K562 (cell line): ENCODE results near the gene GATA2. TPM values are rescaled to one million over a fixed set of nuclear protein-coding genes. Genes with fewer than 3 reads are reported as not detected.

ENCODE experiments used
- ATAC-seq: fragments of 200-7000 bp; cut with Tn5 transposase; 3 replicates; pipeline ENCODE4 v1.9.1; 2020; ENCODE audit warnings: moderate library complexity
- BruUV-seq: library from RNA; stranded (reverse); fragments of 400-500 nt; replicated peaks from 2 replicates; lab custom pipeline; 2021; lab: Mats Ljungman, UMichigan
- CTCF ChIA-PET: fragments of 300-600 bp; formaldehyde crosslinking; extraction: SDS; loops from one replicate; lab custom pipeline; 2021; ENCODE audit warnings: low intra/inter-chr PET ratio; lab: Yijun Ruan, JAX
- POLR2A ChIA-PET: fragments of 300-600, 350-650 bp; sonication (Branson Sonifier 250); formaldehyde crosslinking; extraction: SDS; loops from one replicate; lab custom pipeline; 2021; ENCODE audit warnings: antibody characterized with exemption, inconsistent platforms; lab: Yijun Ruan, JAX
- DNase-seq, 4 experiments: peaks; one replicate each; pipeline versions ENCODE4 v3.0.0 to v3.0.0-alpha.2; 2011 to 2018; ENCODE audit warnings: low spot score in 3 of 4, mixed read lengths in 3 of 4; ENCODE audit errors: extremely low read depth in 1 of 4
- FAIRE-seq: peaks from 2 replicates; lab custom pipeline; 2011; peaks lifted over from hg19 to GRCh38; lab: Jason Lieb, UNC
- H2AFZ ChIP-seq: 2 replicates; pipeline ENCODE4 v1.6.0; 2011; ENCODE audit warnings: low read depth, low read length, control low read depth, inconsistent platforms
- H3K27ac ChIP-seq: fragments of 200-600 bp; 3 replicates; pipeline ENCODE4 v1.8.0; 2011; ENCODE audit warnings: low read depth, mild to moderate bottlenecking, control low read depth, inconsistent platforms, low read length, moderate library complexity, mixed read lengths; ENCODE audit errors: extremely low read depth
- H3K27me3 ChIP-seq, 2 experiments: fragments of 300-600 bp in 1 of 2; 2 replicates in 1 of 2; 3 replicates in 1 of 2; pipeline versions ENCODE4 v1.6.0 to v1.8.0; 2011; ENCODE audit warnings: inconsistent platforms in 2 of 2, low read length in 2 of 2, mild to moderate bottlenecking in 1 of 2, mixed read lengths in 1 of 2, moderate library complexity in 1 of 2; ENCODE audit not compliant: control insufficient read depth in 2 of 2, insufficient read depth in 2 of 2
- H3K36me3 ChIP-seq: fragments of 300-600 bp; 3 replicates; pipeline ENCODE4 v1.8.0; 2011; ENCODE audit warnings: mild to moderate bottlenecking, low read length, inconsistent platforms; ENCODE audit not compliant: control insufficient read depth, insufficient read depth
- H3K4me1 ChIP-seq, 2 experiments: fragments of 200-600 bp in 1 of 2; replicated peaks in 1 of 2; 2 replicates in 1 of 2; 3 replicates in 1 of 2; pipeline versions ENCODE4 v1.5.1 to v1.8.0; 2011; ENCODE audit warnings: inconsistent platforms in 2 of 2, low read length in 2 of 2, mild to moderate bottlenecking in 1 of 2, mixed read lengths in 1 of 2, moderate library complexity in 1 of 2; ENCODE audit not compliant: control insufficient read depth in 2 of 2, insufficient read depth in 2 of 2
- H3K4me2 ChIP-seq: 2 replicates; pipeline ENCODE4 v1.6.1; 2011; ENCODE audit warnings: low read length, control low read depth, inconsistent platforms, mixed read lengths; ENCODE audit not compliant: insufficient read depth
- H3K4me3 ChIP-seq: fragments of 200-600 bp; sonication (generic), shearing (Covaris generic); 2 replicates; pipeline ENCODE4 v1.5.1; 2016; ENCODE audit warnings: control low read depth, inconsistent platforms
- H3K79me2 ChIP-seq: fragments of 200-600 bp; 3 replicates; pipeline ENCODE4 v1.8.0; 2011; ENCODE audit warnings: low read length, inconsistent platforms; ENCODE audit not compliant: control insufficient read depth, insufficient read depth
- H3K9ac ChIP-seq, 2 experiments: 2 replicates each; pipeline versions ENCODE4 v1.6.0 to v1.6.1; 2011; ENCODE audit warnings: low read depth in 2 of 2, low read length in 2 of 2, control low read depth in 1 of 2, inconsistent platforms in 1 of 2, mild to moderate bottlenecking in 1 of 2, mixed read lengths in 1 of 2; ENCODE audit not compliant: insufficient read depth in 1 of 2
- H3K9me1 ChIP-seq: one replicate; pipeline ENCODE4 v1.6.0; 2011; ENCODE audit warnings: inconsistent platforms, mild to moderate bottlenecking, low read length, moderate library complexity; ENCODE audit not compliant: control insufficient read depth, insufficient read depth
- H3K9me3 ChIP-seq: replicated peaks from 2 replicates; pipeline ENCODE4 v1.5.1; 2011; ENCODE audit warnings: low read depth, low read length, inconsistent platforms; ENCODE audit not compliant: control insufficient read depth, insufficient read depth
- H4K20me1 ChIP-seq: replicated peaks from 2 replicates; pipeline ENCODE4 v1.6.1; 2011; ENCODE audit warnings: low read length, inconsistent platforms, mixed read lengths; ENCODE audit not compliant: control insufficient read depth, insufficient read depth
- CBX1 ChIP-seq: sonication (generic); IDR thresholded peaks from 2 replicates; pipeline ENCODE4 v1.6.1; 2016; ENCODE audit warnings: antibody characterized with exemption, low read depth, mild to moderate bottlenecking
- CHD1 ChIP-seq: fragments of 200-600 bp; sonication (generic); IDR thresholded peaks from one replicate; pipeline ENCODE4 v1.6.1; 2012; ENCODE audit warnings: mild to moderate bottlenecking, moderate library complexity, low read length, inconsistent platforms
- DMBX1 ChIP-seq: fragments of 250-450 bp; sonication (Bioruptor Pico); IDR thresholded peaks from 2 replicates; pipeline ENCODE4 v1.8.0; 2022; ENCODE audit warnings: inconsistent platforms, mild to moderate bottlenecking, moderate library complexity, borderline replicate concordance
- EP400 ChIP-seq: fragments of 450-650 bp; IDR thresholded peaks from 2 replicates; pipeline ENCODE4 v1.6.1; 2017; ENCODE audit warnings: antibody characterized with exemption, mild to moderate bottlenecking, moderate library complexity
- EWSR1 ChIP-seq: fragments of 450-650 bp; IDR thresholded peaks from 2 replicates; pipeline ENCODE4 v1.6.1; 2018; ENCODE audit warnings: borderline replicate concordance, mild to moderate bottlenecking, low read depth, moderate library complexity; ENCODE audit not compliant: partially characterized antibody
- GABPA ChIP-seq: fragments of 200-800 bp; sonication (Bioruptor generic); conservative IDR thresholded peaks from 2 replicates; pipeline ENCODE4 v1.6.1; 2016; ENCODE audit warnings: low read depth, missing genetic modification characterization, missing compliant biosample characterization
- POLR3A ChIP-seq: IDR thresholded peaks from 2 replicates; pipeline ENCODE4 v1.6.1; 2011; ENCODE audit warnings: borderline replicate concordance, mild to moderate bottlenecking, moderate library complexity; ENCODE audit not compliant: insufficient read length, insufficient read depth; ENCODE audit errors: extremely low read depth
- RFX1 ChIP-seq: fragments of 450-650 bp; IDR thresholded peaks from 2 replicates; pipeline ENCODE4 v1.6.1; 2016; ENCODE audit warnings: mild to moderate bottlenecking, moderate library complexity
- ZNF778 ChIP-seq: fragments of 450-650 bp; formaldehyde crosslinking; IDR thresholded peaks from 2 replicates; pipeline ENCODE4 v1.4.0; 2020; ENCODE audit warnings: mild to moderate bottlenecking, moderate library complexity
- WGBS: fragments of 100-300 bp; shearing (Covaris generic); methylation state at CpG from one replicate; pipeline ENCODE4 v1.1.6; 2016; ENCODE audit warnings: low coverage, mixed read lengths; ENCODE audit not compliant: insufficient coverage; ENCODE audit errors: missing lambda C conversion rate; 5-methylcytosine and 5-hydroxymethylcytosine counted together
- in situ Hi-C: fragments of 300-500 bp; cut with MboI; formaldehyde crosslinking; loops from 4 replicates; pipeline ENCODE4 v1.15.0; 2018; ENCODE audit warnings: inconsistent platforms, mixed read lengths
- intact Hi-C: fragments of 100-400 bp; cut with micrococcal nuclease; formaldehyde crosslinking; loops from 2 replicates; pipeline ENCODE4 v1.14.2; 2022
- polyA plus RNA-seq, 8 experiments: library from polyadenylated mRNA; depleted of rRNA in 4 of 8; stranded (reverse) in 5 of 8; unstranded in 3 of 8; fragments of >200 nt; fragmentation: Nextera tagmentation in 2 of 8; fragmentation: Illumina TruSeq in 1 of 8; extraction: Ambion mirVana in 2 of 8; extraction: Trizol in 1 of 8; gene quantifications; 2 replicates each; pipeline versions ENCODE4 v1.2.1 to v1.2.3, GENCODE V29; 2011 to 2014; ENCODE audit warnings: inconsistent platforms in 1 of 8, missing spikeins in 1 of 8
- total RNA-seq, 7 experiments: library from RNA; depleted of rRNA in 6 of 7; stranded (reverse); fragments of >200 nt in 6 of 7; fragmentation: Illumina TruSeq in 2 of 7; extraction: Trizol in 2 of 7; gene quantifications; 2 replicates each; pipeline versions ENCODE4 v1.2.1 to v1.2.3, GENCODE V29; 2011 to 2021; ENCODE audit warnings: low replicate concordance in 1 of 7
- TF ChIP-seq, protein P1 (sequence below): sonication (generic); formaldehyde crosslinking; IDR thresholded peaks from 2 replicates; pipeline ENCODE4 v1.8.0; 2022; ENCODE audit warnings: missing genetic modification reagents, mild to moderate bottlenecking, borderline replicate concordance
- TF ChIP-seq, protein P2 (sequence below): fragments of 450-650 bp; IDR thresholded peaks from 2 replicates; pipeline ENCODE4 v1.6.1; 2016; ENCODE audit warnings: low read depth

Gene GATA2
- total and polyA plus RNA-seq, 9 of the 15 experiments (the other 6 are each of a cell fraction or from before 2014, with no cell fraction given): 8.5 to 218 (median 50.8) TPM

GRCh38 chr3:128488636-128488990 is 4.4 kb downstream of the GATA2 start:
- ATAC-seq: peak; percentile 3
- H3K4me2 ChIP-seq: peak overlapping the region; percentile 92
- BruUV-seq: no TSS peak
- intact Hi-C loops (loop anchor here (2.0 to 5.0 kb wide), 2 partner anchors 59 to 78 kb away; no protein-coding TSS in a partner anchor), in situ Hi-C loops (no loop called here)
- peaks cover 73% of the 10 kb centered on the region for H3K36me3 ChIP-seq
- H3K4me3 ChIP-seq: peak overlapping the region; percentile 98
- peak overlapping the region; percentile 65; the same call in 1 of the 2 replicates for H2AFZ ChIP-seq
- H3K9me3 ChIP-seq: no peaks in the 10 kb centered on the region
- WGBS: 3% methylated on average over 13 of the region's 21 CpGs
- peaks cover 7 to 75% of the 10 kb centered on the region in 2 experiments; a peak in 4 of 5 replicates for H3K4me1 ChIP-seq
- no peaks in the 10 kb centered on the region for H3K9me1 ChIP-seq
- H3K9ac ChIP-seq: peak overlapping the region; percentile 98
- CTCF ChIA-PET: interaction anchor here (0.7 kb wide), 1 partner anchor 118 kb away, joined by 3 read pairs; no protein-coding TSS in a partner anchor
- peak in 2 of 4 experiments; percentile 27 to 68 for DNase-seq
- FAIRE-seq: no peak
- H3K79me2 ChIP-seq: peaks cover 100% of the 10 kb centered on the region
- H4K20me1 ChIP-seq: peaks cover 18% of the 10 kb centered on the region
- H3K27ac ChIP-seq: peak overlapping the region; percentile 98
- H3K27me3 ChIP-seq: no peaks in the 10 kb centered on the region
- POLR2A ChIA-PET: interaction anchor here (0.5 to 1.7 kb wide), 6 partner anchors 11 to 79 kb away, joined by 3 to 8 read pairs (median 4); no protein-coding TSS in a partner anchor
- TF ChIP-seq EP400 (no peak; the same call in 1 of the 2 replicates), CBX1 (peak; percentile 46; the same call in 1 of the 2 replicates), ZNF778 (no peak), RFX1 (no peak), EWSR1 (no peak), DMBX1 (CRISPR knock-in tag) (no peak), GABPA (0 out of 2 replicates have a peak, but pooled peaks have one; percentile 6), POLR3A (no peak), CHD1 (no peak)
- TF ChIP-seq, protein P1, sequence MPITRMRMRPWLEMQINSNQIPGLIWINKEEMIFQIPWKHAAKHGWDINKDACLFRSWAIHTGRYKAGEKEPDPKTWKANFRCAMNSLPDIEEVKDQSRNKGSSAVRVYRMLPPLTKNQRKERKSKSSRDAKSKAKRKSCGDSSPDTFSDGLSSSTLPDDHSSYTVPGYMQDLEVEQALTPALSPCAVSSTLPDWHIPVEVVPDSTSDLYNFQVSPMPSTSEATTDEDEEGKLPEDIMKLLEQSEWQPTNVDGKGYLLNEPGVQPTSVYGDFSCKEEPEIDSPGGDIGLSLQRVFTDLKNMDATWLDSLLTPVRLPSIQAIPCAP (CRISPR knock-in tag): no peak
- TF ChIP-seq, protein P2, sequence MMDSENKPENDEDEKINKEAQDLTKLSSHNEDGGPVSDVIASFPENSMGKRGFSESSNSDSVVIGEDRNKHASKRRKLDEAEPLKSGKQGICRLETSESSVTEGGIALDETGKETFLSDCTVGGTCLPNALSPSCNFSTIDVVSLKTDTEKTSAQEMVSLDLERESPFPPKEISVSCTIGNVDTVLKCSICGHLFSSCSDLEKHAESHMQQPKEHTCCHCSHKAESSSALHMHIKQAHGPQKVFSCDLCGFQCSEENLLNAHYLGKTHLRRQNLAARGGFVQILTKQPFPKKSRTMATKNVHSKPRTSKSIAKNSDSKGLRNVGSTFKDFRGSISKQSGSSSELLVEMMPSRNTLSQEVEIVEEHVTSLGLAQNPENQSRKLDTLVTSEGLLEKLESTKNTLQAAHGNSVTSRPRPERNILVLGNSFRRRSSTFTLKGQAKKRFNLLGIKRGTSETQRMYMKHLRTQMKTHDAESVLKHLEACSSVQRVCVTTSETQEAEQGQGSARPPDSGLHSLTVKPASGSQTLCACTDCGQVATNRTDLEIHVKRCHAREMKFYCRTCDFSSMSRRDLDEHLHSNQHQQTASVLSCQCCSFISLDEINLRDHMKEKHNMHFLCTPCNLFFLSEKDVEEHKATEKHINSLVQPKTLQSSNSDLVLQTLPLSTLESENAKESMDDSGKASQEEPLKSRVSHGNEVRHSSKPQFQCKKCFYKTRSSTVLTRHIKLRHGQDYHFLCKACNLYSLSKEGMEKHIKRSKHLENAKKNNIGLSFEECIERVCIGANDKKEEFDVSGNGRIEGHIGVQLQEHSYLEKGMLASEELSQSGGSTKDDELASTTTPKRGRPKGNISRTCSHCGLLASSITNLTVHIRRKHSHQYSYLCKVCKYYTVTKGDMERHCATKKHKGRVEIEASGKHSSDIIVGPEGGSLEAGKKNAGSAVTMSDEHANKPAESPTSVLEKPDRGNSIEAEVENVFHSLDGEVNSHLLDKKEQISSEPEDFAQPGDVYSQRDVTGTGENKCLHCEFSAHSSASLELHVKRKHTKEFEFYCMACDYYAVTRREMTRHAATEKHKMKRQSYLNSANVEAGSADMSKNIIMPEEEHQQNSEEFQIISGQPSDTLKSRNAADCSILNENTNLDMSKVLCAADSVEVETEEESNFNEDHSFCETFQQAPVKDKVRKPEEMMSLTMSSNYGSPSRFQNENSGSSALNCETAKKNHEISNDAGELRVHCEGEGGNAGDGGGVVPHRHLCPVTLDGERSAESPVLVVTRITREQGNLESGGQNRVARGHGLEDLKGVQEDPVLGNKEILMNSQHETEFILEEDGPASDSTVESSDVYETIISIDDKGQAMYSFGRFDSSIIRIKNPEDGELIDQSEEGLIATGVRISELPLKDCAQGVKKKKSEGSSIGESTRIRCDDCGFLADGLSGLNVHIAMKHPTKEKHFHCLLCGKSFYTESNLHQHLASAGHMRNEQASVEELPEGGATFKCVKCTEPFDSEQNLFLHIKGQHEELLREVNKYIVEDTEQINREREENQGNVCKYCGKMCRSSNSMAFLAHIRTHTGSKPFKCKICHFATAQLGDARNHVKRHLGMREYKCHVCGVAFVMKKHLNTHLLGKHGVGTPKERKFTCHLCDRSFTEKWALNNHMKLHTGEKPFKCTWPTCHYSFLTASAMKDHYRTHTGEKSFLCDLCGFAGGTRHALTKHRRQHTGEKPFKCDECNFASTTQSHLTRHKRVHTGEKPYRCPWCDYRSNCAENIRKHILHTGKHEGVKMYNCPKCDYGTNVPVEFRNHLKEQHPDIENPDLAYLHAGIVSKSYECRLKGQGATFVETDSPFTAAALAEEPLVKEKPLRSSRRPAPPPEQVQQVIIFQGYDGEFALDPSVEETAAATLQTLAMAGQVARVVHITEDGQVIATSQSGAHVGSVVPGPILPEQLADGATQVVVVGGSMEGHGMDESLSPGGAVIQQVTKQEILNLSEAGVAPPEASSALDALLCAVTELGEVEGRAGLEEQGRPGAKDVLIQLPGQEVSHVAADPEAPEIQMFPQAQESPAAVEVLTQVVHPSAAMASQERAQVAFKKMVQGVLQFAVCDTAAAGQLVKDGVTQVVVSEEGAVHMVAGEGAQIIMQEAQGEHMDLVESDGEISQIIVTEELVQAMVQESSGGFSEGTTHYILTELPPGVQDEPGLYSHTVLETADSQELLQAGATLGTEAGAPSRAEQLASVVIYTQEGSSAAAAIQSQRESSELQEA: peak; percentile 34; the same call in 1 of the 2 replicates
